Measurements from ENCODE around the gene LYRM4.
"Not testable (repeated sequence)": the region's sequence is repeated elsewhere in the genome, so short reads cannot be mapped to it uniquely, and the experiment has no call there.

LYRM4 gene

DNA sequence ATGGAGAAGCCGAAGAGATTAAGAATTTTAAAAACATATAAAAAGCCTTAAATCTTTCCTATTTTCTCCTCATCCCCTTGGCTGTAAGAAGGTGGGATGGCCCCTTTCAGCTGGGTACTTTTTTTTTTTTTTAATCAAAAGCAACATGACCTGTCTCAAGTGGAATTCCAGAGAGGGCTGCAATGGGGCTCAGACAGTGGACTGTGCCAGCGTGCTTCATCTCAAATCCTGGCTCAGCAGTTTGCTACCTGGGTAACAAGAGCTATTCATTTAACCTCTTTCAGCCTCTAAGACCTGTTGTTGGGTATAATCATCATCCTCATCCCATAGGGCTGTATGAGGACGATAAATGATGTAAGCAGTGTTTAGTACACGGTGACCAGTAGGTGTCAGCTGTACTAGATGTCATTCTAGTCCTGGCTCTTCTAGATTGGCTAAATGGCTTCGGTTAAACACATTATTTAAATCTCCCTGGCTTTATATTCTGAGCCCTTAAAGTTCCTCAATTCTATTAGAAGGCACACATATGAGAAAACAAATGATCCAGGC lies 182.6 kb downstream of the LYRM4 start:
- Histone ChIP-seq H3K36me3 (ENCODE audit: control insufficient read depth, insufficient read depth, low read length) (no peaks in the 10 kb centered on the region), H3K4me3 (ENCODE audit: extremely low read depth, insufficient read depth, low read length, poor library complexity, severe bottlenecking) (no peak overlapping the region), H3K4me1 (ENCODE audit: control insufficient read depth, insufficient read depth, low read length, poor library complexity, severe bottlenecking) (peaks cover 28% of the 10 kb centered on the region), H3K27ac (ENCODE audit: low read depth, low read length, severe bottlenecking) (no peak overlapping the region), H3K9me3 (ENCODE audit: control insufficient read depth, low read length) (peaks cover 4% of the 10 kb centered on the region)
- WGBS, 2 experiments (ENCODE audit: insufficient coverage in 2 of 2), result 49 to 74% methylated on average over 2 of the region's 5 CpGs

GRCh38 chr6:5076931-5077330 lies 183.8 kb downstream of the LYRM4 start:
- H3K27ac ChIP-seq (ENCODE audit: low read depth, low read length, severe bottlenecking), result no peak overlapping the region
- H3K4me1 ChIP-seq (ENCODE audit: control insufficient read depth, insufficient read depth, low read length, poor library complexity, severe bottlenecking), result peaks cover 18% of the 10 kb centered on the region
- WGBS, 2 experiments (ENCODE audit: insufficient coverage in 2 of 2), result 91 to 100% methylated on average over 3 to 5 of the region's 11 CpGs
- H3K4me3 ChIP-seq (ENCODE audit: extremely low read depth, insufficient read depth, low read length, poor library complexity, severe bottlenecking), result no peak overlapping the region
- H3K9me3 ChIP-seq (ENCODE audit: control insufficient read depth, low read length), result peaks cover 4% of the 10 kb centered on the region
- no peaks in the 10 kb centered on the region for H3K36me3 ChIP-seq (ENCODE audit: control insufficient read depth, insufficient read depth, low read length)

DNA sequence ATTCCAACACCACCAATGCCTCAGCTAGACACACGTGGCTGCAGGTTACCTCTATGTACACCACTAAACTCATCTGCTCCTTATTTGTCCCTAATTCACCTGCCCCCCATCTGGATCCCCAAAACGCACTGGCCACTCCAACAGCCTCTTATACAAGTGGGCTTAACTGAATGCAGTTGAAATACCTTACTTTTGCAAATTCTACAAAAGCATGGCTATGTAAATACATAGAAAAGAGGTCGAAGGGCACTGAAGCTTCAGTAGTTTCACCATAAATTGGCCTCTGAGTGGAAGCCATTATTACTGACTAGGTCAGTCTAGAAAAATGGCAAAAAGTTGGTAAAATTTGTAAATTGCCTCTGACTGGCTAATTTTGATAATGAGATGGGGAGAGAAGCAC lies 186.8 kb downstream of the LYRM4 start:
- Histone ChIP-seq H3K27ac (ENCODE audit: low read depth, low read length, severe bottlenecking) (no peak overlapping the region), H3K36me3 (ENCODE audit: control insufficient read depth, insufficient read depth, low read length) (no peaks in the 10 kb centered on the region), H3K4me1 (ENCODE audit: control insufficient read depth, insufficient read depth, low read length, poor library complexity, severe bottlenecking) (no peaks in the 10 kb centered on the region), H3K9me3 (ENCODE audit: control insufficient read depth, low read length) (no peaks in the 10 kb centered on the region), H3K4me3 (ENCODE audit: extremely low read depth, insufficient read depth, low read length, poor library complexity, severe bottlenecking) (no peak overlapping the region)
- 74 to 97% methylated on average over 3 of the region's 3 CpGs for WGBS, 2 experiments (ENCODE audit: insufficient coverage in 2 of 2)

DNA sequence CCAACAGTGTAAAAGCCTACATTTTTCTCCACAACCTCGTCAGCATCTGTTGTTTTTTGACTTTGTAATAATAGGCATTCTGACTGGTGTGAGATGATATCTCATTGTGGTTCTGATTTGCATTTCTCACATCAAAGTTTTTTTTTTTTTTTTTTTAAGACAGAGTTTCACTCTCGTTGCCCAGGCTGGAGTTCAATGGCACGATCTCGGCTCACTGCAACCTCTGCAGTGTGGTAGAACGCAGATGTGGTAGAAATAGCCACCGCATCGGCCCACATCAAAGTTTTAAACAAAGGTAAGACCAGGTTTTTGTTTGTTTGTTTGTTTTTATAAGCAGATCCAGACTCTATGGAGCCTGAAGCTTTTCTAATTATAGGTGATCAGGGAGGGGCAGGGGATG lies 188.3 kb downstream of the LYRM4 start:
- Histone ChIP-seq H3K27ac (ENCODE audit: low read depth, low read length, severe bottlenecking) (no peak overlapping the region), H3K4me1 (ENCODE audit: control insufficient read depth, insufficient read depth, low read length, poor library complexity, severe bottlenecking) (no peaks in the 10 kb centered on the region), H3K36me3 (ENCODE audit: control insufficient read depth, insufficient read depth, low read length) (no peaks in the 10 kb centered on the region), H3K4me3 (ENCODE audit: extremely low read depth, insufficient read depth, low read length, poor library complexity, severe bottlenecking) (no peak overlapping the region), H3K9me3 (ENCODE audit: control insufficient read depth, low read length) (peaks cover under 1% of the 10 kb centered on the region)
- WGBS, 2 experiments (ENCODE audit: insufficient coverage in 2 of 2), result 83 to 96% methylated on average over 5 to 6 of the region's 7 CpGs

DNA sequence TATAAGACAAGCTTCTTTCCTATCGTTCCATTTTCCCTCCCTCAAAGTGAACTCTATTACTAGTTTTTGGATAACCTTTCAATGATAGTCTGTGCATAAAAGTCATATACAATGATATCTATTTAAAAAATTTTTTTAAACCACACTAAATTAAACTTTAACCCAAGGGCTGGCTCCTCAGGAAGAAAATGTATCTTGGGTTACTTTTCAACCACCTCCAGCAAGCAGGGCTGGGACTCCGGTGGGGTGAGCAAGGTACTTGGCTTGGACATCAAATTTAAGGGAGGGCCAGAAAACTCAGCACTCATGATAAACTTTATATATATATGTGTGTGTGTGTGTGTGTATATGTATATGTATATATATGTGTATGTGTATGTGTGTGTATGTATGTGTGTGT lies 189.5 kb downstream of the LYRM4 start:
- no peak overlapping the region for H3K27ac ChIP-seq (ENCODE audit: low read depth, low read length, severe bottlenecking)
- H3K36me3 ChIP-seq (ENCODE audit: control insufficient read depth, insufficient read depth, low read length), result no peaks in the 10 kb centered on the region
- H3K4me1 ChIP-seq (ENCODE audit: control insufficient read depth, insufficient read depth, low read length, poor library complexity, severe bottlenecking), result no peaks in the 10 kb centered on the region
- H3K9me3 ChIP-seq (ENCODE audit: control insufficient read depth, low read length), result peaks cover 6% of the 10 kb centered on the region
- no CpG with 5 or more reads among the region's 2 CpGs for WGBS, 2 experiments (ENCODE audit: insufficient coverage in 2 of 2)
- H3K4me3 ChIP-seq (ENCODE audit: extremely low read depth, insufficient read depth, low read length, poor library complexity, severe bottlenecking), result no peak overlapping the region

GRCh38 chr6:5068153-5068751 lies 192.5 kb downstream of the LYRM4 start:
- WGBS, 2 experiments (ENCODE audit: insufficient coverage in 2 of 2), result 90 to 96% methylated on average over 13 of the region's 17 CpGs
- H3K9me3 ChIP-seq (ENCODE audit: control insufficient read depth, low read length), result peaks cover 6% of the 10 kb centered on the region
- H3K27ac ChIP-seq (ENCODE audit: low read depth, low read length, severe bottlenecking), result no peak overlapping the region
- no peaks in the 10 kb centered on the region for H3K36me3 ChIP-seq (ENCODE audit: control insufficient read depth, insufficient read depth, low read length)
- no peak overlapping the region for H3K4me3 ChIP-seq (ENCODE audit: extremely low read depth, insufficient read depth, low read length, poor library complexity, severe bottlenecking)
- no peaks in the 10 kb centered on the region for H3K4me1 ChIP-seq (ENCODE audit: control insufficient read depth, insufficient read depth, low read length, poor library complexity, severe bottlenecking)

DNA sequence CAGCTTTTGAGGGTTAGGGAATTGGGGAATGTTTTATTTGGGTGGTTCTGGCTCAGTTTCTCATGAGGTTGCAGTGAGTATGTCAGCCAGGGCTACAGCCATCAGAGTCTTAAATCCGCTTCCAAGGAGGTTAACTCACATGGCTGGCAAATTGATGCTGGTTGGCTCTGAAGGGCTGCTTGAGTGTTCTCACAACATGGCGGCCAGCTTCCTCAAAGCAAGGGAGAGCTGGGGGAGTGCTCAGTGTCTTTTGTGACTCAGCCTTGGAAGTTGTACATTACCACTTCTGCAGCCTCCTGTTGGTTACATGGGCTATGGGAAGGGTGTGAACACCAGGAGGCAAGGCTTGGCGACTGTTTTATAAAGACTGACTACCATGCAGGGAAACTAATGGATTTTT lies 193.4 kb downstream of the LYRM4 start:
- no peaks in the 10 kb centered on the region for H3K4me1 ChIP-seq (ENCODE audit: control insufficient read depth, insufficient read depth, low read length, poor library complexity, severe bottlenecking)
- no peak overlapping the region for H3K4me3 ChIP-seq (ENCODE audit: extremely low read depth, insufficient read depth, low read length, poor library complexity, severe bottlenecking)
- H3K27ac ChIP-seq (ENCODE audit: low read depth, low read length, severe bottlenecking), result no peak overlapping the region
- no peaks in the 10 kb centered on the region for H3K36me3 ChIP-seq (ENCODE audit: control insufficient read depth, insufficient read depth, low read length)
- peaks cover 6% of the 10 kb centered on the region for H3K9me3 ChIP-seq (ENCODE audit: control insufficient read depth, low read length)
- 88 to 100% methylated on average over 3 of the region's 3 CpGs for WGBS, 2 experiments (ENCODE audit: insufficient coverage in 2 of 2)

DNA sequence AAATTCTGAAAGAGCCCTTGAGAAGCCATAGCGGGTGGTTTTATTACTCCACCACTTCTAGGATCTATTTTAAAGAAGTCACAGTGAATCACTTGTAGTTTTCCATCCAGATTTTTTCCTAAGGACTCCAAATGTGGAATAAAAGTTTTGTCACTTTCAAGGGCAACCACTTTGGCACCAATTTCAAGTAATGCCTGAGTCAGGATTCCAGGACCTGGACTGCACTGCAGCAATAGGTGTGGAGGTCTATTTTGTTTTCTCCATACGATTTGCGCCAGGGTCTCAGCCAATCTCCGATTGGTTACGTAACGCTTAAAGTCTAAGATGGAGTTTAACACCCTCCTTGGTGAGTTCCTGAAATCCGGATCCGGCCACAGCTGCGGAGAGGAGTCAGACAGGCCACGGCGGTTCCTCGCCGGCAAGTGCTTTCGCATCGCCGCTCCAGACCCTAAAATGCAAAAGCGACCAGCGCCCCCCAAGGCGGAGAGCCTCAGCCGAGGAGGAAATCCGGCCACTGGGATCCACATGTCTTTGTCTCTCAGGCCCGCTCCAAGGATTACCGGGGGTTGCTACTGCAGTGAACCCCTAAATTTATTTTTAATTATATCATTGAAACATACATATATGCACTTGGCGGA lies 194.2 kb downstream of the LYRM4 start:
- WGBS, 2 experiments (ENCODE audit: insufficient coverage in 2 of 2), result 92 to 95% methylated on average over 15 to 20 of the region's 24 CpGs

GRCh38 chr6:5063617-5064016 lies 197.1 kb downstream of the LYRM4 start:
- Histone ChIP-seq H3K9me3 (ENCODE audit: control insufficient read depth, low read length) (peaks cover 6% of the 10 kb centered on the region), H3K4me1 (ENCODE audit: control insufficient read depth, insufficient read depth, low read length, poor library complexity, severe bottlenecking) (no peaks in the 10 kb centered on the region), H3K27ac (ENCODE audit: low read depth, low read length, severe bottlenecking) (no peak overlapping the region), H3K4me3 (ENCODE audit: extremely low read depth, insufficient read depth, low read length, poor library complexity, severe bottlenecking) (no peak overlapping the region), H3K36me3 (ENCODE audit: control insufficient read depth, insufficient read depth, low read length) (no peaks in the 10 kb centered on the region)
- WGBS, 2 experiments (ENCODE audit: insufficient coverage in 2 of 2), result 94 to 96% methylated on average over 5 to 8 of the region's 8 CpGs

More for the DNA sequence above, 194.2 kb downstream of the LYRM4 start:
- Histone ChIP-seq H3K27ac (ENCODE audit: low read depth, low read length, severe bottlenecking) (no peak overlapping the region), H3K36me3 (ENCODE audit: control insufficient read depth, insufficient read depth, low read length) (no peaks in the 10 kb centered on the region), H3K4me1 (ENCODE audit: control insufficient read depth, insufficient read depth, low read length, poor library complexity, severe bottlenecking) (no peaks in the 10 kb centered on the region), H3K9me3 (ENCODE audit: control insufficient read depth, low read length) (peaks cover 6% of the 10 kb centered on the region), H3K4me3 (ENCODE audit: extremely low read depth, insufficient read depth, low read length, poor library complexity, severe bottlenecking) (no peak overlapping the region)

- WGBS, 2 experiments (ENCODE audit: insufficient coverage in 2 of 2), result 75% methylated on average over 1 of the region's 3 CpGs
- no peaks in the 10 kb centered on the region for H3K36me3 ChIP-seq (ENCODE audit: control insufficient read depth, insufficient read depth, low read length)
- H3K4me3 ChIP-seq (ENCODE audit: extremely low read depth, insufficient read depth, low read length, poor library complexity, severe bottlenecking), result no peak overlapping the region
- H3K27ac ChIP-seq (ENCODE audit: low read depth, low read length, severe bottlenecking), result no peak overlapping the region
- peaks cover 5% of the 10 kb centered on the region for H3K4me1 ChIP-seq (ENCODE audit: control insufficient read depth, insufficient read depth, low read length, poor library complexity, severe bottlenecking)
- H3K9me3 ChIP-seq (ENCODE audit: control insufficient read depth, low read length), result no peaks in the 10 kb centered on the region
Measured at GRCh38 chr6:5061152-5061551, 199.6 kb downstream of the LYRM4 start.

DNA sequence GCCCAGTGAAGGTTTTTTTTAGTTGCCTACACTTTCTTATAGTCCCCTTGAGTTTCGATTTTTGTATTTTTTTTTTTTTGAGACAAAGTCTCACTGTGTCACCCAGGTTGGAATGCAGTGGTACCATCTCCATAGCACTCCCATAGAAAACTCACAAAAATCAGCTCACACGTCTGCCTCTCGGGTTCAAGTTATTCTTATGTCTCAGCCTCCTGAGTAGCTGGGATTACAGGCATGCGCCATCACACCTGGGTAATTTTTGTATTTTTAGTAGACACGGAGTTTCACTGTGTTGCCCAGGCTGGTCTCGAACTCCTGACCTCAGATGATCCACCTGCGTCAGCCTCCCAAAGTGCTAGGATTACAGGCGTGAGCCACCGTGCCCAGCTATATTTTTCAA lies 200.3 kb downstream of the LYRM4 start:
- H3K27ac ChIP-seq (ENCODE audit: low read depth, low read length, severe bottlenecking); H3K4me1 ChIP-seq (ENCODE audit: control insufficient read depth, insufficient read depth, low read length, poor library complexity, severe bottlenecking); H3K36me3 ChIP-seq (ENCODE audit: control insufficient read depth, insufficient read depth, low read length); H3K9me3 ChIP-seq (ENCODE audit: control insufficient read depth, low read length); H3K4me3 ChIP-seq (ENCODE audit: extremely low read depth, insufficient read depth, low read length, poor library complexity, severe bottlenecking): not testable (repeated sequence)
- WGBS, 2 experiments (ENCODE audit: insufficient coverage in 2 of 2), result 92 to 96% methylated on average over 5 to 8 of the region's 9 CpGs

Data from mesodermal cell (in vitro differentiated cells).